ENCODE results near the gene IVL.

Gene IVL

GRCh38 chr1:152907686-152908601, at the start of gene IVL:
TSS of gene IVL (plus strand) at chr1:152908546. CDS start at chr1:152909798, 1,252 bp downstream.
- DNase-seq: no peak

GRCh38 chr1:152859696-152860095, 48.6 kb upstream of the IVL start, which contains the start of gene LCE7A:
TSS of gene LCE7A (plus strand) at chr1:152859996. CDS start at chr1:152860698, 702 bp downstream.
- DNase-seq: no peak

- DNase-seq: no peak
Measured at GRCh38 chr1:152860129-152860528, 48.2 kb upstream of the IVL start.

- DNase-seq: no peak
Measured at GRCh38 chr1:152861374-152861773, 47.0 kb upstream of the IVL start.

GRCh38 chr1:152864443-152864842, 43.9 kb upstream of the IVL start:
- no peak for DNase-seq

GRCh38 chr1:152866321-152866720, 42.0 kb upstream of the IVL start:
- no peak for DNase-seq

GRCh38 chr1:152869808-152870419, 38.4 kb upstream of the IVL start:
- DNase-seq: peak in 3 of 4 experiments; percentile 7 to 10 (median 7)

GRCh38 chr1:152870831-152871730, 37.3 kb upstream of the IVL start:
- no peak for DNase-seq

- no peak for DNase-seq
Measured at GRCh38 chr1:152871731-152872126, 36.6 kb upstream of the IVL start.

GRCh38 chr1:152873495-152873894, 34.9 kb upstream of the IVL start:
- no peak for DNase-seq

- DNase-seq: no peak
Measured at GRCh38 chr1:152876827-152877226, 31.5 kb upstream of the IVL start.

- DNase-seq: no peak
Measured at GRCh38 chr1:152878042-152878441, 30.3 kb upstream of the IVL start, which contains the start of gene SMCP. TSS of gene SMCP (plus strand) at chr1:152878322. CDS start at chr1:152884423, 6,101 bp downstream.

- DNase-seq: no peak
Measured at GRCh38 chr1:152879559-152880198, 28.7 kb upstream of the IVL start.

- DNase-seq: no peak
Measured at GRCh38 chr1:152880316-152880715, 28.0 kb upstream of the IVL start.

- DNase-seq: no peak
Measured at GRCh38 chr1:152880907-152881306, 27.4 kb upstream of the IVL start.

GRCh38 chr1:152884085-152884484, 24.3 kb upstream of the IVL start:
- DNase-seq: no peak

- no peak for DNase-seq
Measured at GRCh38 chr1:152884506-152884905, 23.8 kb upstream of the IVL start.

- no peak for DNase-seq
Measured at GRCh38 chr1:152884966-152885624, 23.3 kb upstream of the IVL start.

- no peak for DNase-seq
Measured at GRCh38 chr1:152886085-152886484, 22.3 kb upstream of the IVL start.

GRCh38 chr1:152886758-152887409, 21.5 kb upstream of the IVL start:
- no peak for DNase-seq

- DNase-seq: no peak
Measured at GRCh38 chr1:152888126-152888525, 20.2 kb upstream of the IVL start.

Measured in activated naive CD4-positive, alpha-beta T cell (primary cell).